IMR-90 (cell line): Measurements from ENCODE around the gene GJB4. TPM values are rescaled to one million over a fixed set of nuclear protein-coding genes. Genes with fewer than 3 reads are reported as not detected.

Source experiments
- ATAC-seq: fragments of 200-7000 bp; cut with Tn5 transposase; 2 replicates; pipeline ENCODE4 v1.9.1; 2020; ENCODE audit warnings: low read depth, mild to moderate bottlenecking, moderate library complexity
- BruUV-seq: library from RNA; stranded (reverse); fragments of 400-500 nt; replicated peaks from 2 replicates; lab custom pipeline; 2021; lab: Mats Ljungman, UMichigan
- CTCF ChIA-PET: fragments of 300-600 bp; formaldehyde crosslinking; extraction: SDS; loops from one replicate; lab custom pipeline; 2021; ENCODE audit warnings: antibody characterized with exemption; lab: Yijun Ruan, JAX
- POLR2A ChIA-PET: fragments of 300-600 bp; sonication (Branson Sonifier 250); formaldehyde crosslinking; loops from one replicate; lab custom pipeline; 2022; ENCODE audit warnings: antibody characterized with exemption; ENCODE audit not compliant: unreplicated experiment; lab: Charles Lee
- DNase-seq: peaks from one replicate; pipeline ENCODE4 v3.0.0; 2013
- H2AFZ ChIP-seq: replicated peaks from 2 replicates; pipeline ENCODE3; 2013; ENCODE audit warnings: low read length, mild to moderate bottlenecking; ENCODE audit not compliant: poor library complexity
- H2AK5ac ChIP-seq: 2 replicates; pipeline ENCODE4 v1.6.1; 2013; ENCODE audit warnings: low read depth, low read length, inconsistent platforms
- H2AK9ac ChIP-seq: replicated peaks from 2 replicates; pipeline ENCODE3; 2013; ENCODE audit warnings: mild to moderate bottlenecking, low read depth, low read length, moderate library complexity; ENCODE audit not compliant: poor library complexity
- H2BK120ac ChIP-seq: 2 replicates; pipeline ENCODE4 v1.6.1; 2013; ENCODE audit warnings: low read depth, low read length, inconsistent platforms
- H2BK15ac ChIP-seq: 3 replicates; pipeline ENCODE4 v1.6.1; 2013; ENCODE audit warnings: low read depth, low read length, inconsistent platforms
- H2BK20ac ChIP-seq: 2 replicates; pipeline ENCODE4 v1.6.1; 2013; ENCODE audit warnings: low read depth, mild to moderate bottlenecking, inconsistent platforms, low read length, moderate library complexity
- H2BK5ac ChIP-seq: 2 replicates; pipeline ENCODE4 v1.6.1; 2013; ENCODE audit warnings: mild to moderate bottlenecking, low read depth, low read length, inconsistent platforms; ENCODE audit not compliant: poor library complexity, severe bottlenecking
- H3K14ac ChIP-seq: replicated peaks from 2 replicates; pipeline ENCODE4 v1.6.1; 2013; ENCODE audit warnings: low read depth, low read length, inconsistent platforms
- H3K18ac ChIP-seq: 2 replicates; pipeline ENCODE4 v1.6.1; 2013; ENCODE audit warnings: low read depth, low read length, control low read depth
- H3K23ac ChIP-seq: 2 replicates; pipeline ENCODE4 v1.6.1; 2013; ENCODE audit warnings: low read depth, low read length, inconsistent platforms
- H3K27ac ChIP-seq: 2 replicates; pipeline ENCODE4 v1.5.1; 2013; ENCODE audit warnings: mild to moderate bottlenecking, control low read depth, low read length; ENCODE audit not compliant: insufficient read depth
- H3K27me3 ChIP-seq: 2 replicates; pipeline ENCODE4 v1.6.1; 2013; ENCODE audit warnings: low read length; ENCODE audit not compliant: control insufficient read depth, insufficient read depth
- H3K36me3 ChIP-seq: 2 replicates; pipeline ENCODE4 v1.6.1; 2013; ENCODE audit warnings: low read length, mixed read lengths; ENCODE audit not compliant: control insufficient read depth, insufficient read depth
- H3K4ac ChIP-seq: 2 replicates; pipeline ENCODE4 v1.6.1; 2013; ENCODE audit warnings: low read depth, low read length, inconsistent platforms
- H3K4me1 ChIP-seq: 2 replicates; pipeline ENCODE4 v1.6.1; 2013; ENCODE audit warnings: low read length, mixed read lengths; ENCODE audit not compliant: control insufficient read depth, insufficient read depth
- H3K4me2 ChIP-seq: 2 replicates; pipeline ENCODE4 v1.6.1; 2013; ENCODE audit warnings: low read depth, mild to moderate bottlenecking, control low read depth, low read length, moderate library complexity
- H3K4me3 ChIP-seq: 2 replicates; pipeline ENCODE4 v1.5.1; 2013; ENCODE audit warnings: low read depth, mild to moderate bottlenecking, control low read depth, low read length, moderate library complexity; ENCODE audit not compliant: insufficient read depth
- H3K56ac ChIP-seq: 2 replicates; pipeline ENCODE4 v1.6.1; 2013; ENCODE audit warnings: low read length, inconsistent platforms; ENCODE audit not compliant: insufficient read depth; ENCODE audit errors: extremely low read depth
- H3K79me1 ChIP-seq, 2 experiments: 2 replicates each; pipeline ENCODE4 v1.6.1; 2013; ENCODE audit warnings: low read length in 2 of 2, inconsistent platforms in 1 of 2, low read depth in 1 of 2
- H3K9ac ChIP-seq: 2 replicates; pipeline ENCODE4 v1.6.1; 2013; ENCODE audit warnings: low read depth, low read length, control low read depth
- H3K9me1 ChIP-seq: 2 replicates; pipeline ENCODE4 v1.6.1; 2013; ENCODE audit warnings: low read length, inconsistent platforms; ENCODE audit not compliant: insufficient read depth
- H3K9me3 ChIP-seq: 2 replicates; pipeline ENCODE4 v1.6.1; 2013; ENCODE audit warnings: low read length; ENCODE audit not compliant: control insufficient read depth, insufficient read depth
- H4K20me1 ChIP-seq: 2 replicates; pipeline ENCODE4 v1.6.1; 2013; ENCODE audit warnings: low read length, inconsistent platforms; ENCODE audit not compliant: insufficient read depth
- H4K5ac ChIP-seq: 2 replicates; pipeline ENCODE4 v1.6.1; 2013; ENCODE audit warnings: mild to moderate bottlenecking, low read depth, low read length, control low read depth
- H4K8ac ChIP-seq, 2 experiments: 2 replicates each; pipeline ENCODE4 v1.6.1; 2013; ENCODE audit warnings: low read depth in 2 of 2, low read length in 2 of 2, control low read depth in 1 of 2, inconsistent platforms in 1 of 2
- H4K91ac ChIP-seq: 2 replicates; pipeline ENCODE4 v1.6.1; 2013; ENCODE audit warnings: low read depth, low read length, inconsistent platforms; ENCODE audit not compliant: insufficient read depth
- CEBPB ChIP-seq: IDR thresholded peaks from 2 replicates; pipeline ENCODE4 v1.6.1; 2012; ENCODE audit warnings: low read depth, low read length, improper control_type of control experiment
- MAFK ChIP-seq: IDR thresholded peaks from 2 replicates; pipeline ENCODE4 v1.6.1; 2012; ENCODE audit warnings: low read depth, low read length, improper control_type of control experiment
- RCOR1 ChIP-seq: IDR thresholded peaks from 2 replicates; pipeline ENCODE4 v1.6.1; 2012; ENCODE audit warnings: mild to moderate bottlenecking, low read length, improper control_type of control experiment; ENCODE audit not compliant: insufficient replicate concordance
- WGBS, 2 experiments: methylation state at CpG; one replicate each; pipeline versions ENCODE4 v1.1.5 to v1.1.7; 2013; ENCODE audit warnings: missing lambda C conversion rate in 2 of 2; ENCODE audit not compliant: insufficient read length in 1 of 2; ENCODE audit errors: extremely low coverage in 2 of 2; 5-methylcytosine and 5-hydroxymethylcytosine counted together
- dilution Hi-C: fragments of 300-500 bp; cut with HindIII; formaldehyde crosslinking; loops from one replicate; pipeline ENCODE4 v1.14.3; 2018; ENCODE audit warnings: low sequenced_read_pairs; ENCODE audit not compliant: unreplicated experiment
- in situ Hi-C: fragments of 300-500 bp; cut with MboI; formaldehyde crosslinking; loops from 3 replicates; pipeline ENCODE4 v1.14.3; 2019; ENCODE audit warnings: low sequenced_read_pairs, inconsistent platforms, mixed read lengths
- intact Hi-C: fragments of 100-400 bp; cut with micrococcal nuclease; formaldehyde crosslinking; loops from 2 replicates; pipeline ENCODE4 v1.10.0; 2022
- polyA plus RNA-seq, 3 experiments: library from polyadenylated mRNA; depleted of rRNA; stranded (reverse); fragments of >200 nt; gene quantifications; 2 replicates each; pipeline ENCODE4 v1.2.3, GENCODE V29; 2012; ENCODE audit warnings: low replicate concordance in 1 of 3
- total RNA-seq: library from RNA; depleted of rRNA; stranded (reverse); fragments of >200 nt; gene quantifications from 2 replicates; pipeline ENCODE4 v1.2.3, GENCODE V29; 2012

Gene GJB4
- total and polyA plus RNA-seq, 2 of the 4 experiments (the other 2 are of a cell fraction): not detected

DNA sequence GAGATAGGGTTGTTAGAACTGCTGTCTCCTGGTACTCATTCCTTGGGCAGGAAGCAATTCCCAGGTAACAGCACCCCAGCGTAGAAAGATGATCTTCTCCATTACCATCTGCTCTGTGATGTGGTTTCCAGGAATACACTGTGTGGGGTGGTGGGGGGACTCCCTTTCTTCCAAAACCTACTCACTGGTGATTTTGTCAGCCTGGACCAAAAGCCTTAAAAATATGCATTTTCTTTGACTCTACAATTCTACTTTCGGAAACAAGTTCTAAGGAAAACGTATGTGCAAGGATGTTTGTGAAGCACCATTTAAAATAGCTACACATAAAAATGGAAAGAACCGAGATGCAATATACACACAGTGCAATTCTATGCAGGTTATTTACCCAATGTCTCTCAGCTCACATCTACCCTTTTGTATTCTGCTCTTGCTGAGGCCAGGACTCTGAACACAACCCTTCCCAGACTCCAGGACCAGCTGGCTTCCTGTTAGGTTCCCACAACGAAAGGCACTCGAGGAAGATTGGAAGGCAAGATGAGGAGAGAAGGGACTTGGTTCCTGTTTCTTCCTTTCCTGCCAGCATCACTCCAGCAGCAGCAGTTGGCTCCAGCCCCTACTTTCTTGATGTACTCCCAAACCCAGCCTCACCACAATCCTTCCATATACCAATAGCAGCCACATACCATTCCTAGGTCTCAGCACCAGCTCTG lies 37.7 kb upstream of the GJB4 start:
- no peaks in the 10 kb centered on the region for H3K27me3 ChIP-seq
- no peak overlapping the region for H4K5ac ChIP-seq
- no peak overlapping the region for H3K14ac ChIP-seq
- H2AFZ ChIP-seq: no peak overlapping the region
- H3K9ac ChIP-seq: no peak overlapping the region
- no peaks in the 10 kb centered on the region for H3K4me1 ChIP-seq
- no peak overlapping the region for H4K8ac ChIP-seq
- no peak overlapping the region for H2BK15ac ChIP-seq
- H3K4ac ChIP-seq: no peak overlapping the region
- POLR2A ChIA-PET: no interaction called here
- H3K4me3 ChIP-seq: no peak overlapping the region
- H3K56ac ChIP-seq: no peak overlapping the region
- CTCF ChIA-PET: interaction anchor here (0.6 kb wide), 1 partner anchor 1094 kb away, joined by 3 read pairs; no protein-coding TSS in a partner anchor
- in situ Hi-C loops: no loop called here
- H2BK20ac ChIP-seq: no peak overlapping the region
- TF ChIP-seq CEBPB (no peak), RCOR1 (no peak), MAFK (no peak)
- no peak overlapping the region for H3K4me2 ChIP-seq
- no peaks in the 10 kb centered on the region for H4K20me1 ChIP-seq
- intact Hi-C loops: no loop called here
- H3K36me3 ChIP-seq: no peaks in the 10 kb centered on the region
- BruUV-seq: no TSS peak
- no peak overlapping the region for H2AK9ac ChIP-seq
- no peak overlapping the region for H2AK5ac ChIP-seq
- ATAC-seq (no peak), DNase-seq (no peak)
- H3K18ac ChIP-seq: no peak overlapping the region
- no peak overlapping the region for H3K23ac ChIP-seq
- dilution Hi-C loops: no loop called here
- H3K27ac ChIP-seq: no peak overlapping the region
- H3K79me1 ChIP-seq: no peaks in the 10 kb centered on the region
- no peaks in the 10 kb centered on the region for H3K9me3 ChIP-seq
- no peak overlapping the region for H2BK5ac ChIP-seq
- WGBS, 2 experiments: no CpG with 5 or more reads among the region's 6 CpGs
- no peak overlapping the region for H4K91ac ChIP-seq
- no peak overlapping the region for H2BK120ac ChIP-seq
- no peaks in the 10 kb centered on the region for H3K9me1 ChIP-seq
